Neural crest cell (in vitro differentiated cells): Measurements from ENCODE around the gene ASPN. TPM values are rescaled to one million over a fixed set of nuclear protein-coding genes. Genes with fewer than 3 reads are reported as not detected.

Experiments used
- DNase-seq: peaks from one replicate; pipeline ENCODE4 v3.0.0; 2021; ENCODE audit warnings: low read depth, mixed read lengths, low spot score
- H3K27ac Mint-ChIP-seq: one replicate; pipeline ENCODE4 v1.8.0; 2021; ENCODE audit warnings: mild to moderate bottlenecking, mixed read lengths; ENCODE audit not compliant: unreplicated experiment
- H3K27me3 Mint-ChIP-seq: 2 replicates; pipeline ENCODE4 v1.8.0; 2021; ENCODE audit warnings: low read depth, mild to moderate bottlenecking, mixed read lengths
- H3K36me3 Mint-ChIP-seq: 2 replicates; pipeline ENCODE4 v1.8.0; 2021; ENCODE audit warnings: low read depth, mild to moderate bottlenecking, mixed read lengths
- H3K4me1 Mint-ChIP-seq: 2 replicates; pipeline ENCODE4 v1.8.0; 2021; ENCODE audit warnings: mixed read lengths
- H3K4me3 Mint-ChIP-seq: one replicate; pipeline ENCODE4 v1.8.0; 2021; ENCODE audit warnings: mild to moderate bottlenecking, mixed read lengths
- H3K9me3 Mint-ChIP-seq: 2 replicates; pipeline ENCODE4 v1.8.0; 2021; ENCODE audit warnings: mixed read lengths
- CTCF ChIP-seq: fragments of 200-600 bp; sonication (generic); conservative IDR thresholded peaks from 2 replicates; pipeline ENCODE4 v1.5.0; 2021; ENCODE audit warnings: antibody characterized with exemption, mild to moderate bottlenecking
- total RNA-seq: library from RNA; stranded (reverse); gene quantifications from 2 replicates; pipeline ENCODE4 v1.2.1, GENCODE V29; 2021

ASPN gene
- total RNA-seq, 1 donor from 2014 or later = not detected

- H3K9me3 Mint-ChIP-seq = no peaks in the 10 kb centered on the region
- DNase-seq = no peak
- no peaks in the 10 kb centered on the region for H3K36me3 Mint-ChIP-seq
- no peaks in the 10 kb centered on the region for H3K4me1 Mint-ChIP-seq
- H3K27ac Mint-ChIP-seq = no peak overlapping the region
- no peak overlapping the region for H3K4me3 Mint-ChIP-seq
- H3K27me3 Mint-ChIP-seq = no peaks in the 10 kb centered on the region
- no peak for TF ChIP-seq CTCF
Measured at GRCh38 chr9:92457576-92457975, 24.7 kb downstream of the ASPN start.

GRCh38 chr9:92455217-92455616 is 27.1 kb downstream of the ASPN start:
- TF ChIP-seq CTCF = peak; percentile 33
- no peak overlapping the region for H3K27ac Mint-ChIP-seq
- DNase-seq = no peak
- H3K36me3 Mint-ChIP-seq = no peaks in the 10 kb centered on the region
- no peaks in the 10 kb centered on the region for H3K4me1 Mint-ChIP-seq
- H3K9me3 Mint-ChIP-seq = no peaks in the 10 kb centered on the region
- no peaks in the 10 kb centered on the region for H3K27me3 Mint-ChIP-seq
- H3K4me3 Mint-ChIP-seq = no peak overlapping the region

- no peak for TF ChIP-seq CTCF
- Mint-ChIP-seq H3K36me3 (peaks cover 2% of the 10 kb centered on the region), H3K27ac (no peak overlapping the region), H3K9me3 (no peaks in the 10 kb centered on the region), H3K27me3 (no peaks in the 10 kb centered on the region), H3K4me3 (no peak overlapping the region), H3K4me1 (no peaks in the 10 kb centered on the region)
- no peak for DNase-seq
Measured at GRCh38 chr9:92446536-92446935, 35.8 kb downstream of the ASPN start.

- Mint-ChIP-seq H3K36me3 (peaks cover 2% of the 10 kb centered on the region), H3K27me3 (no peaks in the 10 kb centered on the region), H3K9me3 (no peaks in the 10 kb centered on the region), H3K4me3 (no peak overlapping the region), H3K27ac (no peak overlapping the region), H3K4me1 (no peaks in the 10 kb centered on the region)
- TF ChIP-seq CTCF = no peak
- DNase-seq = no peak
Measured at GRCh38 chr9:92444841-92445240, 37.5 kb downstream of the ASPN start.

GRCh38 chr9:92440751-92441046 is 41.6 kb downstream of the ASPN start:
- no peak for DNase-seq
- no peak for TF ChIP-seq CTCF
- Mint-ChIP-seq H3K27ac (no peak overlapping the region), H3K36me3 (no peaks in the 10 kb centered on the region), H3K9me3 (no peaks in the 10 kb centered on the region), H3K4me1 (no peaks in the 10 kb centered on the region), H3K4me3 (no peak overlapping the region), H3K27me3 (no peaks in the 10 kb centered on the region)
